GM19328 (cell line): ENCODE data around the gene SMYD3.
"Not testable (repeated sequence)": the region's sequence is repeated elsewhere in the genome, so short reads cannot be mapped to it uniquely, and the experiment has no call there.

ENCODE experiments used
- ATAC-seq: cut with Tn5 transposase; IDR thresholded peaks from one replicate; pipeline ENCODE4 v1.9.1; 2021; ENCODE audit warnings: mild to moderate bottlenecking, moderate library complexity; ENCODE audit not compliant: unreplicated experiment

SMYD3 gene

DNA sequence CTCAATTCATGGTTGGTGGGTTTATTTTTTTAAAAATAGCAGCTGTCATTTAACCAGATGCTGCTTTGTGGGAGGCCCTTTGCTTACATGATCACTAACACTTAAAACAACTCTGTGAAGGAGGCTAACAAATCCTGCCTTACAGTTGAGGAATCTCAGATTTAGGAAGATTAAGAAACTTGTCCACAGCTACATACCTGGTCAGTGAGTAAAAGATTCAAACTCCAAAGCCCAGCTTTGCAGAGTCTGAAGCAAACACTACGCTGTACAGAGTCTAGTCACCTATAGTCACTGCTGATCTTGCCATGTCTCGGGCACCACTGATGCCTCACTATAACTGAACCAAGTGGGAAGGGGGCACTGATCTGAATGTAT, 535.4 kb downstream of the SMYD3 start:
- ATAC-seq = no peak

DNA sequence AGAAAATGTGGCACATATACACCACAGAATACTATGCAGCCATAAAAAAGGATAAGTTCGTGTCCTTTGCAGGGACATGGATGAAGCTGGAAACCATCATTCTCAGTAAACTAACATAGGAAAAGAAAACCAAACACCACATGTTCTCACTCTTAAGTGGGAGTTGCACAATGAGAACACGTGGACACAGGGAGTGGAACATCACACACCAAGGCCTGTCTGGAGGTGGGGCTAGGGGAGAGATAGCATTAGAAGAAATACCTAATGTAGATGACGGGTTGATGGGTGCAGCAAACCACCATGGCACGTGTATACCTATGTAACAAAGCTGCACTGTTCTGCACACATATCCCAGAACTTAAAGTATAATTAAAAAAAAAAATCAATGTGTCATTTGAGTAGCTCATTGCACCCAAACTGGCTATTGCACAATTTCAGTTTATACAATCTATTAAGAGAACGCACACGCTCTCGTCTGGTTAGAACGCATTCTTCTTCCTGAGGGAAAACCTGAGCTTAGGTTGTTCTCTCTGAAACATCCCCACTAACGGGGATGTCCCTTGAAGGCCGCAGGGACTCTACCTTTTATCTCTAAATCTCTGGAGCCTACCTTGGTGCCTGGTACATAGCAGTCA, 535.9 kb downstream of the SMYD3 start:
- not testable (repeated sequence) for ATAC-seq

DNA sequence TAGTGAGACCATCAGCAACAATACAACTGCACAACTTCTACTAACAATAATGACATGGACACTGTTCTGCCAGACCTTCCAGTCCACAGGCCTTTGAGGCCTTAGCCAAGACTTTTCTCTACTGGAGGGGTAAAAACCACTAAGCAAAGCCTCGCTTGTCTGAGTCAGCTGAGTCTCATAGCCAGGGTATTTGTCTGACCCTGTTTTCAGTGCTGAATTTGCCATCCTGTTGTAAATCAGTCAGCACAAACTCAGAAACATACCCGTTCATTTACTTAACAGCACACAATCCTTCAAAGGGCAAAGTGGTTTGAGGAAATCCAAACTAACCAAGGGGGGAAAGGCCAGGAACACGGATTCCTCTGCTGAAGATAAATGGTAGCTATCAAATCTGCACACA, 537.8 kb downstream of the SMYD3 start:
- ATAC-seq = no peak

DNA sequence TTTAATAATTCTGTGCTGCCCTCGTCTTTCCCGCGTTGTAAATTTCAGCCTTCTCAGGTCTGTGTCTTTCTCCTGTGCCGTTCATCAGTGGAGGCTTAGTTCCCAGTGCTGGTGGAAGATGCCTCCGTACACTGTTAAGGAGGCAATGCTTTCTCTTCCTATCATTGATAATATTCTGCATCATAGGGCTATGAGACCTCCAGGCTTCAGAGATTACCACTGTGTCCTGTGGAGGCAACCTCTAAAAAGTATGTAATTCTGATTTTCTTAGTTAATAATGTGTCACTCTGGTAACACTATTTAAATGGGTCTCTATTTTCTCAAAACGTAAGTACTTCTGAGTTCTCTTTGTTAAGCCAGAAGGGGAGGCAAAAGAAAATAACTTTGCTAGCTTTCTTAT, 538.3 kb downstream of the SMYD3 start:
- ATAC-seq = no peak

DNA sequence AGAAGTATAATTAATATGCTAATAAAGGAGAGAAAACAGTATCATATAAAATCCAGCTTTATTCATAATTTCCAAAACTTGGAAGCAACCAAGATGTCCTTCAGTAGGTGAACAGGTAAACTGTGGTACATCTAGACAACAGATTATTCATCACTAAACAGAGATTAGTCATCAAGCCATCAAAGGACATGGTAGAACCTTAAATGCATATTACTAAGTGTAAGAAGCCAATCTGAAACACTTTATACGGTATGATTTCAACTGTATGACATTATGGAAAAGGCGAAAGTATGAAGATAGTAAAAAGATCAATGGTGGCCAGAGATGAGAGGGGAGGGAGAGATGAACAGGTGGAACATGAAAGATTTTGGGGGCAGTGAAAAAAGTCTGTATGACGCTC, 541.7 kb downstream of the SMYD3 start:
- no peak for ATAC-seq

DNA sequence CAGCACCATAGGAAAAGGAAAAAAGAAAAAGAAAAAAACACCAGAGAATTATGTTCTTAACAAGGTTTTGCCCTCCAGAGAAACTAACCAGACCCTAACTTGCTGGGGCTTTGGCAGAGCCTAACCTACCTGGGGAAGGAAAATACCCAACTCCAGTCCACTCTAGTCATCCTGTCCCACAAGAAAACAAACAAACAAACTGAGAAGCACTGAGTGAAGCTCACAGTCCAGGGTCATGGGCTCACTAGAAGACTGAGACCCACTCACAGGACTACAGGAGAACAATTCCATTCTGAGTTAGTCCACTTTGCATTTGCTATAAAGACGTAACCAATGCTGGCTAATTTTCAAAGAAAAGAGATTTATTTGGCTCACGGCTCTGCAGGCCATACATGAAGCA, 543.4 kb downstream of the SMYD3 start:
- ATAC-seq = no peak

DNA sequence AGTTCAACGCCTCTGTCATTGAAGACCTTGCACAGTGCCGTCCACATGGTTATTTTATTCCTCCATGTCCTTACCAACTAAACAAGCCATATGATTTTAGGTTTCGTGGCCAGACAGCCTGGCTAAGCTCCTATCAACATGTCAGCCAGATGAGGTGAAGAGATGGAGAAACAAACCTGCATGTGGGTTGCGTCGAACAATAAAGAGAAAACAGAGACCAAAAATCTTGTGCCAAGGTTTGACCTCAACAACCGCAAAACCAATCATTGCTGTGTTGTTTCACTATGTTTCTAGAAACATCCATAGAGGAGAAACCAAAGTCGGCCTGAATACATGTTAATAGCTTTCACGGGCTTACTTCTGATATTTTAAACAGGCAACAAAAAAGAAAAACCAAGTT, 544.6 kb downstream of the SMYD3 start:
- ATAC-seq = no peak

DNA sequence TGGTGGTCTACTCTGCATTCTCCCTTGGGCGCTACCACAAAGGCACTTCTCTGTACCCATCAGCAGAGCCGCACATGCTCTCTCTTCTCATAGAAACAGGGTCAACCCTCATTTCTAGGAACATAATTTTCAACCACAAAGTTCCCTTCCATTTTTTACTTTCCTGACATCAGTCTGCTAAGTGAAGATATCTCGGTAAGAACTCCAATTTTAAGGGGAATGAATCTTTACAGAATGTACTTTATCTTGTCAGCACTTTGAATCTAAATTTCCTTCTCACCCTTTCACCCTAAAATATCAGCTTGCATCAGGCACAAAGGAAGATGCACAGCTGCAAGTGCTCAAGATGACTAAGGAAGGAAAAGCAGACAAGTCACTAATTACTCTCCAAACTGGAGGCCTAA, 545.9 kb downstream of the SMYD3 start:
- no peak for ATAC-seq

DNA sequence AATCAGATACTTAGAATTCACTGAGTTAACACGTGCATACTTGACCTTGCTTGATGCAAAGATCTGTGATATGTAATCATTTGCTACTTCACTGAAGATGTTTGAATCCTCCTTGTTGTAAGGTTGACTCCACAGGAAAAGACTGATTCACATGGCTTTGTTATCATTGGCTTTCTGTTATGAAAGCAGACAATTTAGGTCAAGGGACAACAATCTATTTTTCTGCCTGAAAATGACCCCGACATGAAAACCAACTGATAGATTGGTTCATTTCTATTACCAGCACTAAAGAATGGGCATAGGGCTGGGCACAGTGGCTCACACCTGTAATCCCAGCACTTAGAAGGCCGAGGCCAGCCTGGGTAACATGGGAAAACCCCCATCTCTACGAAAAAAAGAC, 546.9 kb downstream of the SMYD3 start:
- no peak for ATAC-seq

DNA sequence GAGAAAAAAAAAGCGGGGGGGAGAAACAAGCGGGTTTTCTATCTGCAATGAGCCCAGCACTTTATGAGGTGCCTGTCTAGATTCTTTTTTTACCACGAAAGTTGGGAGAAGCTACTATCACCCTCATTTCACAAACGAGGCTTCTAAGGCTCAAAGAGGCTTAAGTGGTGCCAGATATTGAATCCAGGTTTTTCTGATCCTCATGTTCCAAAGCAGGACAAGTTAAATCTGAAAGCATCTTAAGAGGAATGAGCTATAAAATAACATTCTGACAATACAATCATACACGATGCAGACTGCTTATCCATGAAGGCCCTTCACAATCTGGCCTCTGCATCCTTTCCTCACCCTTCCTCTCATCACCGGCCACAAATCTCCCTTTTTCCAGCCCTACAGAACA, 549.1 kb downstream of the SMYD3 start:
- no peak for ATAC-seq

DNA sequence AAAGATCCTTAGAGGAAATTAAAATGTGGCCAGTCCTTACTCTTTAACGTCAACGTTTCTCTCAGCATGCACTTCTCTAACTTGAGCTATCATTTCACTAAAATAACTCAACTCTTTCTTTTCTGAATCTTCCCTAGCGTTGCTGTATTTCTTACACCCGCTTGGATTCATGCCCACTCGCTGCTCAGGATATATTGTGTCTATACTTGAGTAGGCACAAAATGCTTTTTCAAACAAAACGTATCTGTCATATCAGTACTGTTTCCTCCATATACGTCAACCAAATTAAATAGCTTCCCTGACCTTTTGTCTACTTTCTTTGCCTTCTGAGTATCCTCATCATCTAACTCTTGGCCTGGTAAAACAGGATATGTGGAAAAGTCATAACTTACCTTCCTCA, 549.7 kb downstream of the SMYD3 start:
- no peak for ATAC-seq

DNA sequence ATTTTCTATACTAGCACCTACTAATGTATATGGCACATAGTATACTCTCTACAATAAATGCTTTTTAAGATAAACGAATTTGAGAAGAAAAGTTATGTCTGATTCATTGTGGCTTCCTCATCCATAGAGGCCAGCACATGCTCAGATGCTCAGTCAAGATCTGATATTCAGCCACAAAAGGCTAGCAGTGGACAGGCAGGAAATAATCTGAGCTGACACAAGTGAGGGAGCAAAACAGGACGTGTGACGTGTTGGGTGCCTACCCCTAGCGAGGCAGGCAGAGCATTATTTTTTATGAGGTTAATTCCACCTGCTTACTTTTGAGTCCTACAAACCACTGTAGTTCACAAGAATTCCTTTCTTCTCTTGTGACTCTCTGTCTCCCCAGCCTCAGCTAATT, 550.9 kb downstream of the SMYD3 start:
- ATAC-seq = no peak

DNA sequence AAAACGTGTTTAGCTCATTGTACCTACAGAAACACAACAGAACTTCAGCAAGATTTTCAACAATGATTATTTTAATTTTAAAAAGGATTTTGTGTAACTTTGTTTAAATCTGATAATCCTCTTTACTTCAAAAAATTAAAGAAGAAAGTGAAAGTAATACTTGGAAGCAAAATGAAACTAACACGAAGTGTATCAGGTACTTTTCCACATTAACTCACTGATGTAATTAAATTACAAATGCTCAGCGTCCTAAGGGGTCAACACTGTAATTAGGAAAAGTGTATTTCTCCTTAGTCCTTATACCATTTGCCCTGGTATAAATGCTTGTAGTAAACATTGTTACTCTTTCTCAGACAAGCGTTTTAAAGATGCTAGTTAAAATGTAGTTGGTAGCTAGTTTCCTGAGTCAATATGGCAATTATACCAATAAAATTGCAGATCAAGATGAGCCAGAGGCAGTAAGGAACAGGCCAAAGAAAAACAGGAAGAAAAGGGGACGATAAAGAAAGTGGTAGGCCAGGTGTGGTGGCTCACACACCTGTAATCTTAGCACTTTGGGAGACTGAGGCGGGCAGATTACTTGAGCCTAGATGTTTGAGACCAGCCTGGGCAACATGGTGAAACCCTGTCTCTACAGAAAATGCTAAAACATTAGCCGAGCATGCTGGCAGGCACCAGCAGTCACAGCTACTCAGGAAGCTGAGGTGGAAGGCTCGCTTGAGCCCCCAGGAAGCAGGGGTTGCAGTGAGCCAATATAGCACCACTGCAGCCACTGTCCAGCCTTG, 553.0 kb downstream of the SMYD3 start:
- ATAC-seq = no peak

DNA sequence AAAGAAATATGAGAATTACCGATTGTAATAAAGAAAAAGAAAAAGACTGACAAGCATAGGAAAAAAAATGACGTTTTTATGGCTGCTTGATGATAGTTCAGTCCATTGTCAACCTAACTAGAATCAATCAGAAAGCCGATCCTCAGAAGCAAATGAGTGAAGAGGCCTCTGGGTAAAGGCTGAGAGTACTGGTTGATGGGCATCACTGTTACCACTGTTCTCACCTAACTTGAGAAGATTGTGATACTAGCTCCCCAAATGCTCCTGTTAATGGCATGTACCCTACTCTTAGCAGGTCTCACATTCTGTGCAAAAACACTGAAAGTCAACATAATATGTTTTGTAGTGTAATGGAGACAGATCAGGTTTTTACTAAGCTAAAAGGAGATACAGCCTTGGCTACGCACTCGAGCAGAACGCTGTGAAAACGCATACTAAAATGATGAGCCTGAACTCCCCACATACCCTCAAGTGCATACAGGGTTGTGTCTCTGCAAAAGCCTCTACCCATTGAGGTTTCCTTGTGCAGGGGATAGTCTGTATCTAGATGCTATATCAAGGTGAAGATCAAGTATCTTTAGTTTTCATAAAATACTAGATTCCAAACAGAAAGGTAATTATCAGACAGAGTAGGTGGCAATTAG, 554.6 kb downstream of the SMYD3 start:
- peak; percentile 39 for ATAC-seq

DNA sequence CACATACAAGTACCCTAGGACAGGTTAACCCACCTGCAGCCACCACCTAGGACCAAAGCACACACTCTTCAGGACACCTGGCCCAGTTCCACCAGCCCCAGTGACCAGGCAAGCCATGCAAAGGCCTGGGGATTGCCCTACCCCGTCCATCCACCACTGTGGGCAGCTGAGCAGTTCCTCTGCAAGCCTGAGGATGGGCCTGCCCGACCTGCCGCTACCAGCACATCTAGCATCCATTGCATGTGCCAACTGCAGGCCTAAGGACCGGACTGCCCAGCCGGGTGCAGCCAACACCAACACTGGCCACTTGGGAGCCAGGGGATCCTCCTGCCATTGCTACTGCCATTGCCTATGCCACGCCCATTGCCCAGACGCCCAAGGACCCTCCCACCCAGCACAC, 558.3 kb downstream of the SMYD3 start:
- ATAC-seq = no peak

DNA sequence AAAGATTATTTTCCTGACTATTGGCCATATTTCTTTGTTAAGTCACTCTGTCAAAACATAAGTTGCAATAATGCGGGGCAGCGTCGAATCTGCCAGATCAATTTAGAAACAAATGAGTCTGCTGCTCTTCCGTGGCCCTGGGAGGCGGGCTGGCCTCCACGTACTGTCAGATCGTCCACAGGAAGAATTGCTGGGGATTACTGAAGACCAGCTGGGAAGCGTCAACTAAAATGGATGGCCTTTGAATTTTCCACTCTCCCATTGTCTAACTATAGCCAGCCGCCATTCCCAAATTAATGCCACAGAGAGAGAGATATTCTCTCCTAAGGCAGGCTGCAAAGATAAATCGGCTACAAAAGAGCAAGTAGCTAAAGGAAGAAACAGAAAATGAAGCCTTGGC, 560.2 kb downstream of the SMYD3 start:
- ATAC-seq = no peak

DNA sequence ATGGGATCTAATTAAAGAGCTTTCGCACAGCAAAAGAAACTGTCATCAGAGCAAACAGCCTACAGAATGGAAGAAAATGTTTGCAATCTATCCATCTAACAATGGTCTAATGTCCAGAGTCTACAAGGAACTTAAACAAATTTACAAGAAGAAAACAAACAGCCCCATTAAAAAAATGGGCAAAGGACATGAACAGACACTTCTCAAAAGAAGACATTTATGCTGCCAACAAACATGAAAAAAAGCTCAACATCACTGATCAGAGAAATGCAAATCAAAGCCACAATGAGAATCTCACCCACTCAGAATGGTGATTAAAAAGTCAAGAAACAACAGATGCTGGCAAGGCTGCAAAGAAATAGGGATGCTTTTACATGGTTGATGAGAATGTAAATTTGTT, 561.9 kb downstream of the SMYD3 start:
- not testable (repeated sequence) for ATAC-seq

DNA sequence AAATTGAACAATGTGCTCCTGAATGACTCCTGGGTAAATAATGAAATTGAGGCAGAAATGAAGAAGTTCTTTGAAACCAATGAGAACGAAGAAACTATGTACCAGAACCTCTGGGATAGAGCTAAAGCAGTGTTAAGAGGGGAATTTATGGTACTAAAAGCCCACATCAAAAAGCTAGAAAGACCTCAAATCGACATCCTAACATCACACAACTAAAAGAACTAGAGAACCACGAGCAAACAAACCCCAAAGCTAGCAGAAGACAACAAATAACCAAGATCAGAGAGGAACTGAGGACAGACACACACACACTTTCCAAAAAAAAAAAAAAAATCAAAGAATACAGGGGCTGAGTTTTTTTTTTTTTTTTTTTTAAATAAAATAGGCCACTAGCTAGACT, 564.2 kb downstream of the SMYD3 start:
- no peak for ATAC-seq

DNA sequence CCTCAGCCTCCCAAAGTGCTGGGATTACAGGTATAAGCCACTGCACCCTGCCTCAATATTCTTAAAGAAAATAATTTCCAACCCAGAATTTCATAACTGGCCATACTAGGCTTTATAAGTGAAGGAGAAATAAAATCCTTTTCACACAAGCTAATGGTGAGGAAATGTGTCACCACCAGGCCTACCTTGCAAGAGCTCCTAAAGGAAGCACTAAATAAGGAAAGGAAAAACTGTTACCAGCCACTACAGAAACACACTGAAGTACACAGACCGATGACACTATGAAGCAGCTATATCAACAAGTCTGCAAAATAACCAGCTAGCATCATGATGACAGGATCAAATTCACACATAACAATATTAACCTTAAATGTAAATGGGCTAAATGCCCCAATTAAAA, 565.3 kb downstream of the SMYD3 start:
- not testable (repeated sequence) for ATAC-seq

DNA sequence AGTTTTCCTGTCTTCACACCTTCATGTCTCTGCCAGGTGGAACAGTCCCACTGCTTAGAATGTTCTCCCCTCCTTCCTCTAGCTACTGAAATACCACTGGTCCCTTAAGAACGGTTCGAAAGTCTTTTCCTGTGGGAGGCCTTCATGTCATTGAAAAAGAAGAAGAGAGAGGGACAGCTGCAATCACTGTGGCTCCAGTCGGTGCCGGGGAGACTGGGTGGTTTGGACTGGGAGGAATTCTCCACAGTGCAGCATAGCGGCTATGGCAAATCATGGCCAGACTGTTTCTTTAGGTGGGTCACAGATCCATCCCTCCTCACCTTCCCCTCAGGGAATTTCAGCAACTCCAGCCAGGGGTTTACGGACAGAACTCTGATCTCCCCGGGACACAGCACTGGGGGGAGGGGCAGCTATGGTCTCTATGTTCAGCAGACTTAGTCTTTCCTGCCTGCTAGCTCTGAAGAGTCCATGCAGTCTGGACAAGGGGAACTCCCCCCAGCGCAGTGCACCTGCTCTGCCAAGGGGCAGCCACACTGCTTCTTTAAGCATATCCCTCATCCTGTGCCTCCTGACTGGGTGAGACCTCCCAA, 567.2 kb downstream of the SMYD3 start:
- no peak for ATAC-seq

DNA sequence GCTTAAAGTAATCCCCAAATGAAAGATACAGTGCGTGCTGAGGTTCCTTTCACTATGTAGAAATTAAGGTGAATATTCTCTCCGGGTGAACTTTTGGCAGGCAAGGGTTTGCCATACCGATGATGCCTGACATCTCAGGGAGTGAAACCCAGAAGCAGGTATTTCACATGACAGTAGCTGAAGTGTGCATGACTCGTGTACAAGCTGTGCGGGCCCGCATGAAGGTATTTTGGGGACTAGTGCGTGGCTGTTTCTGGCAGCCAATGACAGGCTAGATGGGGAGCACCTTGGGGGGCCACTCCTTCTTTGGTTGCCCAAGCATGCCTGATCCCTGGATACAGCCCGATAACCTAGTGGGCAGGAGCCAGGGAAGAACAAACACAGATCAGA, 569.0 kb downstream of the SMYD3 start:
- ATAC-seq = no peak
